Measurements from ENCODE around the gene FAM153A.
"Not testable (repeated sequence)": the region's sequence is repeated elsewhere in the genome, so short reads cannot be mapped to it uniquely, and the experiment has no call there.

FAM153A gene

DNA sequence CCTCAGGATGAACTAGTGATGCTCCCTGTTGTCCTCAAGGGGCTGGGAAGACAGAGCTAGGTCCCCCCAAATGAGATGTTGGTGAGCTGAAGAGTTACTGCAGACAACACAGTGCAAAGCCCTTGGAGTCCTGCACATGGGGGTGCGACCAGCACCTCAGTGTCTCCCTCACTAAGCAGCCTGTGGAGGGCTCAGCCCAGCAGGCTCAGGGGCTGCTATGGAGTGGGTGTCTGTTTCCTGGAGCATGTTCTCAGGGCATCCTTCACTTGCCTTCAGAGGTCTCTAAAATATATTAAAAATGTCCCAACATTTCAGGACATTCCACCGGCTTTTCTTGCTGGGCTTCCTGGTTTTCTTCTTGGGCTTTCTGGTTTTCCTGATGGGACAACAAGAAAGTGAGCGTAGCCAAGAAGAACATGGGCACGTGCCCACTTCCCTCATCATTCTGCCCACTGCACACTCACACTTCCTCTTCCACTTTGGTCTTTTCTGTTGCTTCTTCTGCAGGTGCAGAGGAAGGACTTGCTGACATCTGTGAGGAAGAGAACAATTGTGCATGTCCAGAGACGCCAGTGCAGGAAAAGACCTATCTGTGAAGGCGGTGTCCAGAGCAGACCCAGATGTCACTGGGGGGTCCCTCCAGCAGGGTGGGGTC is 58.7 kb downstream of the FAM153A start:
- DNase-seq = not testable (repeated sequence)

DNA sequence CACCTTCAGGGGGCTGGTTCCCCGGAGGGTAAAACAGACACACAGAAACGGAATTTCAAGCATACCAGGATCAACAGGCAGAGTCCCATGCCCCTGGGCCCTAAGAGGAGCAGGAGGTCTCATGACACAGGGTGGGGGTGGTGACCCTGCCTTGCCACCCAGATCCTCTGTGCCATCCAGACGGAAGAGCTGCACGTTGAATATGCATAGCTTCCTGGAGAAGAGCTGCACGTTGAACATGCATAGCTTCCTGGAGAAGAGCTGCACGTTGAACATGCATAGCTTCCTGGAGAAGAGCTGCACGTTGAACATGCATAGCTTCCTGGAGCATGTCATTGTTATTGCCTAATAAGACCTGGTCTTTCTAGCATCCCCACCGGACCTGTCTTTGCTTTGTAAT is 59.9 kb downstream of the FAM153A start:
- not testable (repeated sequence) for DNase-seq

DNA sequence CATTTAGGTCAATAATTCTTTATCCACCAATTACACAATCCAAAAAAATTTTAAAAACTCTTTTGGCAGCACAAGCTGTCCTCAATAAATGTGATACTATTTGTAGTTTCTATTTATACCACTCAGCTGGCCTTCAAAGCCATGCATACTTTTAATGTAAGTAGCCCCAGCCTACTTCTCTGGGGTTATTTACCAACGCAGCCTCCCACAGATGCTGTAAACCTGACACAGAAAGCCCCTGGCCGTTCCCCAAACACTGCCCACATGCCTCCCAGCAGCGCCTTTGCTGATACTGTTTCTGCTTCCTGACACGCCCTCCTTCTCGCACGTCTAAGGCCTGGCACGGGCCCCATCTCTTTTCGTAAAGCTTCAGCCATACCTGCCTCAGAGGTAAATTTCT is 62.7 kb downstream of the FAM153A start:
- DNase-seq = not testable (repeated sequence)

DNA sequence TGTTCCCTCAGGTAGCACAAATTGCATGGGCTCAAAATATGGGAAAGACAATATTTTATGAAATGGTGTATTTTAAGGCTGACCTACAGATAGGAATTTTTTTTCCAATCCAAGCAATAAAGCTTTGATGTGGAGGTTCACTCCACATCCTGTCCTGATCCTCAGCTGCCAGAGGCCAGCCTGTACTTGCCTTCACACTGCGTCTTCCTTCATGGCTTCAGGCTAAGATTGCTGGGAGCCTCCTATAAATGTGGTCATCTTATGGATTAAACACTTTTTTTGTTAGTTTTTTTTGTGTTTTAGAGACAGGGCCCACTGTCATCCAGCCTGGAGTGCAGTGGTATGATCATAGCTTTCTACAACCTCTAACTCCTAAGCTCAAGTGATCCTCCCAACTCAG is 67.3 kb downstream of the FAM153A start:
- DNase-seq = not testable (repeated sequence)

DNA sequence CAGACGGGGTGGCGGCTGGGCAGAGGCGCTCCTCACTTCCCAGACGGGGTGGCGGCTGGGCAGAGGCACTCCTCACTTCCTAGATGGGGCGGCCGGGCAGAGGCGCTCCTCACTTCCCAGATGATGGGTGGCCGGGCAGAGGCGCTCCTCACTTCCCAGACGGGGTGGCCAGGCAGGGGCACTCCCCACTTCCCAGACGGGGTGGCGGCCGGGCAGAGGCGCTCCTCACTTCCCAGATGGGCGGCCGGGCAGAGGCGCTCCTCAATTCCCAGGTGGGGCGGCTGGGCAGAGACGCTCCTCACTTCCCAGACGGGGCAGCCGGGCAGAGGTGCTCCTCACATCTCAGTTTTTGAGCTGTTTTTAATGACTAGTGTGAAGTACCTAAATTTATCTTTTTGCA is 86.6 kb downstream of the FAM153A start:
- not testable (repeated sequence) for DNase-seq

DNA sequence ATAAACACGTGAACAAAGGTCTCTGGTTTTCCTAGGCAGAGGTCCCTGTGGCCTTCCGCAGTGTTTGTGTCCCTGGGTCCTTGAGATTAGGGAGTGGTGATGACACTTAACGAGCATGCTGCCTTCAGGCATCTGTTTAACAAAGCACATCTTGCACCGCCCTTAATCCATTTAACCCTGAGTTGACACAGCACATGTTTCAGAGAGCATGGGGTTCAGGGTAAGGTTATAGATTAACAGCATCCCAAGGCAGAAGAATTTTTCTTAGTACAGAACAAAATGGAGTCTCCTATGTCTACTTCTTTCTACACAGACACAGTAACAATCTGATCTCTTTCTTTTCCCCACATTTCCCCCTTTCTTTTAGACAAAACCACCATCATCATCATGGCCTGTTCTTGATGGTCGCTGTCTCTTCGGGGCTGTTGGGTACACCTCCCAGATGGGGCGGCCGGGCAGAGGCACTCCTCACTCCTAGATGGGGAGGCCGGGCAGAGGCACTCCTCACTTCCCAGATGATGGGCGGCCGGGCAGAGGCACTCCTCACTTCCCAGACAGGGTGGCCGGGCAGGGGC is 87.3 kb downstream of the FAM153A start:
- DNase-seq = not testable (repeated sequence)

DNA sequence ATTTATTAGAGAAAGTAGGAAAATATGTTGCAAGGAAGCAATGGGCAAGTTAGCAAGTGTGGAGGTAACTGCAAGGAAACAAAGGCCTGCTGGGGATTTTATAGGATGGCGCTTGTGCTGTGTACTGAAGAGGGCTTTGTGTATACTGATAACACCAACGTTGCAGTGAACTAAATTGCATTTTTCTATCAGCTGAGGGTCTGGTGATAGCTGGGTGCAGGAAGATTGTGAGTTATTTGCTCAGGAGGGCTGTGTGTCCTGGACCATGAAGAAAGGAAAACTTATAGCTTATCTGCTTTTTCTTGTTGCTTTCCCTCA is 88.2 kb downstream of the FAM153A start:
- DNase-seq = not testable (repeated sequence)

DNA sequence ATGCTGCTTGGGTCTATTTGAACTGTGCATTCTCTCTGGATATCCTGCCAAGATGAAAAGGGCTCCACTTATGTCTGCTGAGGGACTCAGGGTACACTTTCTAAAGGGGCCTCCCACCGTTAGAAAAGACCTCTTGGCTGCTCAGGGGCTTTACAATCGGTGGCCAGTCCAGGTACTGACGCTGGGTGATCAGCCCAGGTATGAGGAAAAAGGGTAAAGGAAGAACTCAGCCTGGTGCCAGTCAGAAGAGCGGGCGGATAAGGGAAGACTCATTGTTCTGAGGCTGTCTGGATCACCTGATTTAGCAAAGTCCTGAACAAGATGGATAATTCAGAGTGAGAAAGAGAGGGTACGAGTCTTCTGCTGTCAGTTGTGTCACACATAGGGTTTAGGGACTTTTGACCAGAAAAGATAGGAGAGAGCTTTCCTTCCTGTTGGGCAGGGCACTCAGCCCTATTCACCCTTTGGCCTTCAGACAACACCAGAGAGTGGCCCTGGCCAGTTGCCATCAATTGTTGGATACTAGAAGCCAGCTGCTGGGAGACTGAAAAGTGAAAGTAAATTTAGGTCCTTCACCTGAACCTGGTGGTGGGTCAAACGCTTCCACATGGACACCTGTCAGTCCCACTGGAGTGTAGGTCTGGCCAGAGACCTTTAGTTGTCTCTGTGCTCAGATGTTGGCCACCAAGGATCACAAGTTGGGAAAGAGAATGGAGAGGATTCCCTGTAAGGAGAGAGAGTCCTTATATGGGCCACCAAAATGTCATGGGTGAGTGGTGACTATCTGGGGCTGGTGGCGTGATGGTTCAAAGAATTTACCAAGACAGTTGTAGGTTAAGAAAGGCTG is 88.8 kb downstream of the FAM153A start:
- DNase-seq = not testable (repeated sequence)

DNA sequence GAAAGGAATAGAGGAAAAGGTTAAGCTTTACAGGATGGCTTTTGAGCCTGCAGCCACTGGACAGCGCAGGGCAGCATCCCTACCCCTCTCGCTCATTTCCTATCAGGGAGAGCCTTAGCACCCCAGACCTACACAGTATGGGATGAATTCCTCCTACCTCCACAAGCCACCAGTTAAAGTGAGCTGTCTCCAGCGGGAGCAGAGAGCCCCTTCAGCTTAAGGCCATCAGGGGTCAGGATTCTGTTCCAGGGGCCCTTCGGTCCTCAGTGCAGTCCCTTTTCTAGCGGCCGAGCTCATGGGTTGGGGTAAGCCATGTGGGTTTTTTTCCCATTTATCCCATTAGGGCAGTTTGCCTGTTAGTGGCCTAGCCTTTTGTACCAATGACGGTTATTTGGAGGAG is 89.7 kb downstream of the FAM153A start:
- DNase-seq = not testable (repeated sequence)

DNA sequence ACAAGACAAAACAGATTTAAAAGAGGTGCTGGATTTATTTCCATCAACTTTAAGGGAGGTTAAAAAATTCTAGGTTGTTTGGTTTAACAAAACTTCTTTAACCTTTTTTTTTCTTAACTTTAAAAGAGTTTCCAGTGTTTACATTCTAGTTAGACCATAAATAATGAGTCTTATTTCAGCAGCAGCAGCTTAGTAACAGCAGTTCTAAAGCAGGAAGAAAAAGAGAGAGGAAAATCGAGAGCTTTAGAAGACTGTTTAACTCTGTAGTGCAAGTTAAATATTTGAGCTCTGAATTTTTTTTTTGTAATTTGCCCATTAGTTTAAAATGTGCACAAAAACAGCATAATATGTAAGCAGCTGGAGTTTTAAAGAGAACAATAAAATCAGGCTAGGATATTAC is 90.2 kb downstream of the FAM153A start:
- DNase-seq = not testable (repeated sequence)

DNA sequence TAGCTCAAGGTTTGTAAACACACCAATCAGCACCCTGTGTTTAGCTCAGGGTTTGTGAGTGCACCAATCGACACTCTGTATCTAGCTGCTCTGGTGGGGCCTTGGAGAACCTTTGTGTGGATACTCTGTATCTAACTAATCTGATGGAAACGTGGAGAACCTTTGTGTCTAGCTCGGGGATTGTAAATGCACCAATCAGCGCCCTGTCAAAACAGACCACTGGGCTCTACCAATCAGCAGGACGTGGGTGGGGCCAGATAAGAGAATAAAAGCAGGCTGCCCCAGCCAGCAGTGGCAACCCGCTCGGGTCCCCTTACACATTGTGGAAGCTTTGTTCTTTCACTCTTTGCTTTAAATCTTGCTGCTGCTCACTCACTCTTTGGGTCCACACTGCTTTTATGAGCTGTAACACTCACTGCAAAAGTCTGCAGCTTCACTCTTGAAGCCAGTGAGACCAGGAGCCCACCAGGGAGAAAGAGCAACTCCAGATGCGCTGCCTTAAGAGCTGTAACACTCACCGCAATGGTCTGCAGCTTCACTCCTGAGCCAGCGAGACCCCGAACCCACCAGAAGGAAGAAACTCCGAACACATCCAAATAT is 93.6 kb downstream of the FAM153A start:
- DNase-seq = not testable (repeated sequence)

DNA sequence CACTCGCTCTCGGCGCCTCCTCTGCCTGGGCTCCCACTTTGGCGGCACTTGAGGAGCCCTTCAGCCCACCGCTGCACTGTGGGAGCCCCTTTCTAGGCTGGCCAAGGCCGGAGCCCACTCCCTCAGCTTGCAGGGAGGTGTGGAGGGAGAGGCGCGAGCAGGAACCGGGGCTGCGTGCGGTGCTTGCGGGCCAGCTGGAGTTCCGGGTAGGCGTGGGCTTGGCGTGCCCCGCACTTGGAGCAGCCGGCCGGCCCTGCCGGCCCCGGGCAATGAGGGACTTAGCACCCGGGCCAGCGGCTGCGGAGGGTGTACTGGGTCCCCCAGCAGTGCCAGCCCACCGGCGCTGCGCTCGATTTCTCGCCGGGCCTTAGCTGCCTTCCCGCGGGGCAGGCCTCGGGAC is 94.6 kb downstream of the FAM153A start:
- DNase-seq = not testable (repeated sequence)

DNA sequence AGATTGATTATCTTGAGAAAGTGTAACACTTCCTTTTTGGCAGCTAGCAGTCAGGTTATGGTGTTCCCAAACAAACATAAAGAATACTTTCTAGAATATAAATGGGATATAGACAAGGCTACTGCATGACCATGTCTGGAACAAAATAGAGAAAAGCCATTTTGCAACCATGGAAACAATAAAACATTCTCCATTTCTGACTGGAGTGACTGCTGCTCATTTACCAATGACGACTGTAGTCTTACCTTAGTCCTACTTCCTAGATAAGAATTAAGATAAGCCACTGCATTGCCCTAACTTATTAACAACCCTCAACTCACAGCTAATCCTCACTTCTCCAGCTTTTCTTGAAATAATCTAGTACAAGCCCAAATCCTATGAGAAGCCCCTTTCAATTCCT is 100.8 kb downstream of the FAM153A start:
- DNase-seq = not testable (repeated sequence)
